Body of pancreas (tissue), 4 donors: ENCODE measurements around the gene GLIS2.

Experiments used
- POLR2A ChIP-seq, 3 donors: fragments of 450-650 bp; IDR thresholded peaks; one replicate each; pipeline ENCODE4 v1.6.1; 2016; ENCODE audit warnings: antibody characterized with exemption in 3 of 3, mild to moderate bottlenecking in 2 of 3
- TF ChIP-seq, protein P1 (sequence below), 7 experiments: fragments of 450-650 bp in 4 of 7; fragments of 200-600 bp in 3 of 7; sonication (generic) in 3 of 7; IDR thresholded peaks; one replicate each; pipeline ENCODE4 v1.5.1; 2016 to 2019; ENCODE audit warnings: antibody characterized with exemption in 7 of 7

DNA sequence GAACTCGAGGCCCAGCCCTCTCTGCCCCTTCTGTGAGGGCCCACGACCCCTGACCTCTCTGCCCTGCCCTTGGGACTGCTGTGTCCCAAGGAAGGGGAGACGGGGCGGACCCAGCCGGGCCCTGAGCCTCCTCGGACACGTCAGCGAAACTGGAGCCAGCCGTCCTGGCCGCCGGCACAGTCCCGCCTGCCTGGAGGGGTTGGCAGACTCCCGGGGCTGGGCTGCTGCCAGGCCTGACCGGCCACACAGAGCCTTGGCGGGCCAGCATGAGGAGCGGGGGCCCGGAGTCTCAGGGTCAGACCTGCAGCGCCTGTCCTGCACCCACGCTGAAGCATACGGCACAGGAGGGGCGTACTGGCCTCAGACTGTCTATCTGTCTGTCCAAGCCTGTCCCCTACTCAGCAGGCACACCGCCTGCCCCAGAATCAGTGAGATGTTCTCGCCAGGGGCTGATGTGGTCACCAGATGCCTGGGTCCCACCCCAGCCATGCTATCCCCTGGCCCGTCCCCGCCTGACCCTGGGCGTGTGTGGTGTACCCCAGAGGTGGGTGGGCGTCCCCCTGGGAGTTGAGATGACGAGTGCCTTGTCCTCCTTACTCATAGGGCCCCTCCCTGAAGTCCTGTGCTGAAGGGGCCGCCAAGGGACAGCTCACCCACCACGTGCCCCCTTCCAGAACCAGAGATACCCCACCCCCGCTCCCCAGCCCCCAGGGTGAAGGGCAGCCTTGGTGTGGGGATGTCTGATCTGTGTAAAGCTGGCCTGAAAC lies 60.4 kb downstream of the GLIS2 start:
- TF ChIP-seq, protein P1, sequence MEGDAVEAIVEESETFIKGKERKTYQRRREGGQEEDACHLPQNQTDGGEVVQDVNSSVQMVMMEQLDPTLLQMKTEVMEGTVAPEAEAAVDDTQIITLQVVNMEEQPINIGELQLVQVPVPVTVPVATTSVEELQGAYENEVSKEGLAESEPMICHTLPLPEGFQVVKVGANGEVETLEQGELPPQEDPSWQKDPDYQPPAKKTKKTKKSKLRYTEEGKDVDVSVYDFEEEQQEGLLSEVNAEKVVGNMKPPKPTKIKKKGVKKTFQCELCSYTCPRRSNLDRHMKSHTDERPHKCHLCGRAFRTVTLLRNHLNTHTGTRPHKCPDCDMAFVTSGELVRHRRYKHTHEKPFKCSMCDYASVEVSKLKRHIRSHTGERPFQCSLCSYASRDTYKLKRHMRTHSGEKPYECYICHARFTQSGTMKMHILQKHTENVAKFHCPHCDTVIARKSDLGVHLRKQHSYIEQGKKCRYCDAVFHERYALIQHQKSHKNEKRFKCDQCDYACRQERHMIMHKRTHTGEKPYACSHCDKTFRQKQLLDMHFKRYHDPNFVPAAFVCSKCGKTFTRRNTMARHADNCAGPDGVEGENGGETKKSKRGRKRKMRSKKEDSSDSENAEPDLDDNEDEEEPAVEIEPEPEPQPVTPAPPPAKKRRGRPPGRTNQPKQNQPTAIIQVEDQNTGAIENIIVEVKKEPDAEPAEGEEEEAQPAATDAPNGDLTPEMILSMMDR (IDR thresholded peaks at IDR 0.05): no peak
- peak; percentile 24 to 50 (median 45) for TF ChIP-seq POLR2A (IDR thresholded peaks at IDR 0.05)
